SU-DHL-6 (cell line): Measurements from ENCODE around the gene PCF11.
"Not testable (repeated sequence)": the region's sequence is repeated elsewhere in the genome, so short reads cannot be mapped to it uniquely, and the experiment has no call there.

Source experiments
- H2AFZ ChIP-seq: fragments of 200-600 bp; sonication (generic); 2 replicates; pipeline ENCODE4 v1.6.1; 2014; ENCODE audit warnings: low read depth, mild to moderate bottlenecking, moderate library complexity, mixed read lengths, antibody characterized with exemption, low read length; ENCODE audit not compliant: severe bottlenecking
- H3F3A ChIP-seq: fragments of 200-600 bp; shearing (Covaris generic); 2 replicates; pipeline ENCODE4 v1.6.0; 2016; ENCODE audit warnings: antibody characterized with exemption, mild to moderate bottlenecking; ENCODE audit not compliant: insufficient read depth
- H3K27ac ChIP-seq: fragments of 200-600 bp; sonication (generic); 2 replicates; pipeline ENCODE4 v1.5.1; 2016; ENCODE audit warnings: low read depth, mild to moderate bottlenecking, low read length, moderate library complexity, mixed read lengths
- H3K27me3 ChIP-seq: fragments of 200-600 bp; sonication (generic), shearing (Covaris generic); 2 replicates; pipeline ENCODE4 v1.6.0; 2014; ENCODE audit warnings: mild to moderate bottlenecking, low read length
- H3K36me3 ChIP-seq: fragments of 200-600 bp; sonication (generic); 2 replicates; pipeline ENCODE4 v1.6.1; 2014; ENCODE audit warnings: mild to moderate bottlenecking, low read length, mixed read lengths
- H3K4me2 ChIP-seq: fragments of 300-600, 200-600 bp; shearing (Covaris generic), sonication (generic); 2 replicates; pipeline ENCODE4 v1.6.0; 2014; ENCODE audit warnings: low read length, low read depth, mild to moderate bottlenecking; ENCODE audit not compliant: poor library complexity, severe bottlenecking
- H3K4me3 ChIP-seq: fragments of 200-600 bp; sonication (generic); 2 replicates; pipeline ENCODE4 v1.5.1; 2014; ENCODE audit warnings: antibody characterized with exemption, low read length, mild to moderate bottlenecking, mixed read lengths; ENCODE audit not compliant: insufficient read depth, poor library complexity, severe bottlenecking
- H3K79me2 ChIP-seq: fragments of 200-600 bp; sonication (generic); 2 replicates; pipeline ENCODE4 v1.6.1; 2014; ENCODE audit warnings: mild to moderate bottlenecking, low read length, moderate library complexity; ENCODE audit not compliant: insufficient read depth
- H3K9ac ChIP-seq: fragments of 200-600 bp; sonication (generic); 2 replicates; pipeline ENCODE4 v1.7.0; 2014; ENCODE audit warnings: mild to moderate bottlenecking, low read length
- H3K9me2 ChIP-seq: fragments of 200-600 bp; sonication (generic); replicated peaks from 2 replicates; pipeline ENCODE4 v1.6.1; 2014; ENCODE audit warnings: low read length; ENCODE audit not compliant: insufficient read depth
- H3K9me3 ChIP-seq: fragments of 200-600 bp; sonication (generic); 2 replicates; pipeline ENCODE4 v1.6.1; 2014; ENCODE audit warnings: low read length, mixed read lengths; ENCODE audit not compliant: insufficient read depth
- H4K20me1 ChIP-seq: fragments of 200-600 bp; sonication (generic); 2 replicates; pipeline ENCODE4 v1.6.1; 2014; ENCODE audit warnings: low read depth, mild to moderate bottlenecking, antibody characterized with exemption, low read length, moderate library complexity, mixed read lengths
- EZH2phosphoT487 ChIP-seq: fragments of 200-600 bp; sonication (generic), shearing (Covaris generic); conservative IDR thresholded peaks from 2 replicates; pipeline ENCODE4 v1.6.1; 2018; ENCODE audit warnings: mild to moderate bottlenecking, antibody characterized with exemption, low read length, moderate library complexity, mixed read lengths
- TF ChIP-seq, protein P1 (sequence below): fragments of 200-600 bp; sonication (generic); IDR thresholded peaks from one replicate; pipeline ENCODE4 v1.5.1; 2017; ENCODE audit warnings: antibody characterized with exemption, mild to moderate bottlenecking, low read length, moderate library complexity; ENCODE audit not compliant: insufficient read depth, poor library complexity, severe bottlenecking

PCF11 gene

DNA sequence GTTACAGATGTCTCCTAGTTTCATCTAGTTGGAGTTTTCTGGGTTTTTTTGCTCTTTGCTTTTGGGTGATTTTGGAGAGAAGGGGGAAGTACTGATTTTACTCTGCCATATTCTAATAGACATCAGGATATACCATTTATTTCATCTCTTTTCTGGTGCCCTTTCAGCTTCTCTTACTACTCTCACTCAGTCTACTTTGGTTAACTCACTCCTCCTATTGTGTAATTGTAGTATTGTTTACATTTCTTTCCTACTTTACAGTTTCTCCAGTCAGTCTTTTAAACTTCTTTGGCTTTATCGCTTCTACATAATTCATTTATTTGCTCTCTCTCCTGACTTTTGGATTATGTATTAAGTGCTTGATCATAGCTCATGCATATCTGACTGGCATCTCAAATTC is 43.1 kb downstream of the PCF11 start:
- Histone ChIP-seq H3K79me2 (no peaks in the 10 kb centered on the region), H3K9me2 (no peaks in the 10 kb centered on the region), H3K4me2 (no peak overlapping the region), H3K9ac (no peak overlapping the region), H2AFZ (no peak overlapping the region), H3K9me3 (no peaks in the 10 kb centered on the region), H3K27me3 (no peaks in the 10 kb centered on the region), H3K27ac (no peak overlapping the region), H3K36me3 (no peaks in the 10 kb centered on the region), H3K4me3 (no peak overlapping the region), H3F3A (no peaks in the 10 kb centered on the region), H4K20me1 (no peaks in the 10 kb centered on the region)
- TF ChIP-seq EZH2phosphoT487, result no peak
- TF ChIP-seq, protein P1, sequence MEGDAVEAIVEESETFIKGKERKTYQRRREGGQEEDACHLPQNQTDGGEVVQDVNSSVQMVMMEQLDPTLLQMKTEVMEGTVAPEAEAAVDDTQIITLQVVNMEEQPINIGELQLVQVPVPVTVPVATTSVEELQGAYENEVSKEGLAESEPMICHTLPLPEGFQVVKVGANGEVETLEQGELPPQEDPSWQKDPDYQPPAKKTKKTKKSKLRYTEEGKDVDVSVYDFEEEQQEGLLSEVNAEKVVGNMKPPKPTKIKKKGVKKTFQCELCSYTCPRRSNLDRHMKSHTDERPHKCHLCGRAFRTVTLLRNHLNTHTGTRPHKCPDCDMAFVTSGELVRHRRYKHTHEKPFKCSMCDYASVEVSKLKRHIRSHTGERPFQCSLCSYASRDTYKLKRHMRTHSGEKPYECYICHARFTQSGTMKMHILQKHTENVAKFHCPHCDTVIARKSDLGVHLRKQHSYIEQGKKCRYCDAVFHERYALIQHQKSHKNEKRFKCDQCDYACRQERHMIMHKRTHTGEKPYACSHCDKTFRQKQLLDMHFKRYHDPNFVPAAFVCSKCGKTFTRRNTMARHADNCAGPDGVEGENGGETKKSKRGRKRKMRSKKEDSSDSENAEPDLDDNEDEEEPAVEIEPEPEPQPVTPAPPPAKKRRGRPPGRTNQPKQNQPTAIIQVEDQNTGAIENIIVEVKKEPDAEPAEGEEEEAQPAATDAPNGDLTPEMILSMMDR, result no peak

DNA sequence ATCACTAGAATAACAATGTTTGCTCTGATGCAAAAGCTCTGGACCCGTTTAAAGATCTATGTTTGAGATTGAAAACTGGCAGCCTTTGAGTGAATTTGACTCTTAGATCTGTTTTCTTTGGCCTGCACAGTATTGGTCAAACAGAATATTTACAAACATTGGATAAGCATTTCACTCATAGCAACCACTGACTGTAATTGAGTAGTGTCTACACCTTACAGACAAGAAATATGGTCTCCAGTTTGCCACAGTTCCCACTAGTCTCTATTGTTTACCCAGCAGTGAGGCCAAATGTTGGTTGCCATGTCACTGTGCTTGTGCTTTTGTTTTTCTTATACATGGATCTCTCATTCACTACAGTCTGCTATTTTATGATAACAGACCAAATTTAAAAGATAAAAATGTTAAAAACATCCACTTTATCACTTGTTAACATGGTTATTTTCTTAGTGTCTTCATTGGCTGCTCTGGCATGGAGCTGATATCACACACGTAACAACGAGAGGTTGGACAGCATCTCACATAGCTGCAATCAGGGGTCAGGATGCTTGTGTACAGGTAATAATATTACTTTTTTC is 48.8 kb downstream of the PCF11 start:
- Histone ChIP-seq H2AFZ (no peak overlapping the region), H3K9ac (no peak overlapping the region), H4K20me1 (no peaks in the 10 kb centered on the region), H3K36me3 (no peaks in the 10 kb centered on the region), H3K9me3 (no peaks in the 10 kb centered on the region), H3K79me2 (no peaks in the 10 kb centered on the region), H3K9me2 (no peaks in the 10 kb centered on the region), H3F3A (no peaks in the 10 kb centered on the region), H3K27ac (no peak overlapping the region), H3K4me3 (no peak overlapping the region), H3K4me2 (no peak overlapping the region), H3K27me3 (no peaks in the 10 kb centered on the region)
- TF ChIP-seq, protein P1, result no peak
- no peak for TF ChIP-seq EZH2phosphoT487

DNA sequence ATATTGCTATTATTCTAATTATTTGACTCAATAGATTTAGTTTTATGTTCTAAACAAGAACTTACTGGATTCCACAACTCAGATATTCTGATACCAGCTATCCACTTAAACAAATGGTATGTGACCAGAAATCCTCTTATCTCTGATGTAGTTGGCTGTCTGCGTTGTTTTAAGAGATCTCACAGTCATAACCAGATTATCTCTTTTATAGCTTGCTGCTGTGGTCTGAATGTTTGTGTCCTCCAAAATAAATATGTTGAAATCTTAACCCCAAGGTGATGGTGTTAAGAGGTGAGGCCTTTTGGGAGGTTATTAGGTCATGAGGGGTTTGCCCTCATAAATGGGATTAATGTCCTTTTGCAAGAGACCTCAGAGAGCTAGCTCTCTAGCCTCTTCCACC is 49.3 kb downstream of the PCF11 start:
- Histone ChIP-seq H3K9me2 (no peaks in the 10 kb centered on the region), H3K79me2 (no peaks in the 10 kb centered on the region), H3K9me3 (no peaks in the 10 kb centered on the region), H3K27ac (no peak overlapping the region), H3F3A (no peaks in the 10 kb centered on the region), H3K4me3 (no peak overlapping the region), H2AFZ (no peak overlapping the region), H3K4me2 (no peak overlapping the region), H3K36me3 (no peaks in the 10 kb centered on the region), H3K9ac (no peak overlapping the region), H4K20me1 (no peaks in the 10 kb centered on the region), H3K27me3 (no peaks in the 10 kb centered on the region)
- TF ChIP-seq EZH2phosphoT487, result no peak
- TF ChIP-seq, protein P1, result no peak

DNA sequence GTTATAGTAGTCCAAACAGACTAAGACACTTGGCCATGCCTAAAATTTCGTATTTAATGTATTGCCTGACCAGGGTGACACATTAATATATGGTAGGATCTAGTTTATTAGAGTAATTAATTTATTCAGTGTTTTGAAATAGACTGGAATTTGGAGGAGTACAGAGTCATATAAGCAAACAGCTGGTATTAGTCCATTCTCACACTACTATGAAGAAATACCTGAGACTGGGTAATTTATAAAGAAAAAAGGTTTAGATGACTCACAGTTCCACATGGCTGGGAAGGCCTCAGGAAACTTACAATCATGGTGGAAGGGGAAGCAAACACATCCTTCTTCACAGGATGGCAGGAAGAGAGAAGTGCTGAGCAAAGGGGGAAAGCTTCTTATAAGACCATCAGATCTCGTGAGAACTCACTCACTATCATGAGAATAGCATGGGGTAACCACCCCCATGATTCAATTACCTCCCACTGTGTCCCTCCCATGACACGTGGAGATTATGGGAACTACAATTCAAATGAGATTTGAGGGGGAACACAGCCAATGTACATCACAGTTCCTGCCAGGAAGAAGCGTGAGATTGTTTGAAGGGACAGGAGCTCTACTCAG is 49.9 kb downstream of the PCF11 start:
- H3K27ac ChIP-seq, H3K9me3 ChIP-seq, H3K9me2 ChIP-seq, H3K4me3 ChIP-seq, H3F3A ChIP-seq, H3K4me2 ChIP-seq, H3K9ac ChIP-seq, H3K36me3 ChIP-seq, H4K20me1 ChIP-seq, H3K27me3 ChIP-seq, H3K79me2 ChIP-seq, H2AFZ ChIP-seq: not testable (repeated sequence)
